Posterior vena cava (tissue), 2 donors: ENCODE results near the gene QRFPR. TPM values are rescaled to one million over a fixed set of nuclear protein-coding genes. Genes with fewer than 3 reads are reported as not detected.
"Not testable (repeated sequence)": the region's sequence is repeated elsewhere in the genome, so short reads cannot be mapped to it uniquely, and the experiment has no call there.

ENCODE experiments used
- DNase-seq: peaks from one replicate; pipeline ENCODE4 v3.0.0-alpha.2; 2020; ENCODE audit warnings: low spot score
- intact Hi-C, 2 donors: fragments of 100-400 bp; cut with DNase I; formaldehyde crosslinking; loops; one replicate each; pipeline versions ENCODE4 v1.14.1 to v1.14.2; 2022 to 2023
- total RNA-seq, 2 donors: library from RNA; stranded (reverse); fragmentation: NEBNext Ultra II Directional; extraction: Animal tissue kit (Norgen Biotek cat#: 25700); gene quantifications; one replicate each; pipeline ENCODE4 v1.2.1, GENCODE V29; 2021
- donor health status: DM: yes; HTN: yes; CAD: no.
- donor health status: DM: yes; HTN: yes; CAD: no.

The QRFPR gene
- total RNA-seq, 2 donors from 2014 or later = not detected

GRCh38 chr4:121353213-121353612 lies 27.6 kb downstream of the QRFPR start:
- intact Hi-C loops = no loop called here
- DNase-seq = no peak

GRCh38 chr4:121344098-121344497 lies 36.7 kb downstream of the QRFPR start:
- intact Hi-C loops = no loop called here
- no peak for DNase-seq

GRCh38 chr4:121340247-121340646 lies 40.6 kb downstream of the QRFPR start:
- no peak for DNase-seq
- intact Hi-C loops = no loop called here

- intact Hi-C loops = no loop called here
- no peak for DNase-seq
Observed at GRCh38 chr4:121339824-121340223, 41.0 kb downstream of the QRFPR start.

- no peak for DNase-seq
- intact Hi-C loops = no loop called here
Observed at GRCh38 chr4:121339307-121339706, 41.5 kb downstream of the QRFPR start.

GRCh38 chr4:121338518-121338917 lies 42.3 kb downstream of the QRFPR start:
- DNase-seq = no peak
- intact Hi-C loops = no loop called here

GRCh38 chr4:121336706-121337105 lies 44.1 kb downstream of the QRFPR start:
- DNase-seq = no peak
- intact Hi-C loops = no loop called here

- intact Hi-C loops = no loop called here
Observed at GRCh38 chr4:121330180-121330665, 50.6 kb downstream of the QRFPR start.

GRCh38 chr4:121326597-121326996 lies 54.2 kb downstream of the QRFPR start:
- intact Hi-C loops = no loop called here
- no peak for DNase-seq

More at GRCh38 chr4:121330180-121330665, 50.6 kb downstream of the QRFPR start:
- no peak for DNase-seq

GRCh38 chr4:121324331-121324730 lies 56.5 kb downstream of the QRFPR start:
- intact Hi-C loops = no loop called here
- DNase-seq = no peak

- intact Hi-C loops = no loop called here
- no peak for DNase-seq
Observed at GRCh38 chr4:121321466-121321865, 59.4 kb downstream of the QRFPR start.

- intact Hi-C loops = no loop called here
- no peak for DNase-seq
Observed at GRCh38 chr4:121316091-121316490, 64.7 kb downstream of the QRFPR start.

GRCh38 chr4:121313430-121313829 lies 67.4 kb downstream of the QRFPR start:
- DNase-seq, intact Hi-C loops: not testable (repeated sequence)

- no peak for DNase-seq
- intact Hi-C loops = no loop called here
Observed at GRCh38 chr4:121308828-121309227, 72.0 kb downstream of the QRFPR start.

GRCh38 chr4:121308328-121308663 lies 72.5 kb downstream of the QRFPR start:
- DNase-seq = no peak
- intact Hi-C loops = no loop called here

GRCh38 chr4:121307445-121308327 lies 73.1 kb downstream of the QRFPR start:
- intact Hi-C loops = no loop called here
- DNase-seq = no peak

GRCh38 chr4:121306931-121307330 lies 73.9 kb downstream of the QRFPR start:
- no peak for DNase-seq
- intact Hi-C loops = no loop called here

GRCh38 chr4:121304893-121305292 lies 75.9 kb downstream of the QRFPR start:
- intact Hi-C loops = no loop called here
- no peak for DNase-seq

- DNase-seq = no peak
- intact Hi-C loops = no loop called here
Observed at GRCh38 chr4:121299367-121299766, 81.5 kb downstream of the QRFPR start.

GRCh38 chr4:121283319-121283718 lies 97.5 kb downstream of the QRFPR start:
- intact Hi-C loops = no loop called here
- DNase-seq = peak; percentile 76

GRCh38 chr4:121280425-121280824 lies 100.4 kb downstream of the QRFPR start:
- DNase-seq = no peak

More at GRCh38 chr4:121280425-121280824, 100.4 kb downstream of the QRFPR start:
- intact Hi-C loops = no loop called here
